PC-3 (cell line): ENCODE measurements around the gene R3HDM2.

Source experiments
- EZH2 ChIP-seq: fragments of 300-600 bp; sonication (generic); IDR thresholded peaks from one replicate; pipeline ENCODE4 v1.6.1; 2017; ENCODE audit warnings: antibody characterized with exemption, mild to moderate bottlenecking, low read length; ENCODE audit not compliant: unreplicated experiment
- EZH2phosphoT487 ChIP-seq: fragments of 300-600 bp; sonication (generic); IDR thresholded peaks from 2 replicates; pipeline ENCODE4 v1.6.1; 2018; ENCODE audit warnings: mild to moderate bottlenecking, antibody characterized with exemption, low read length, borderline replicate concordance
- TF ChIP-seq, protein P1 (sequence below): fragments of 300-600 bp; sonication (generic); conservative IDR thresholded peaks from 2 replicates; pipeline ENCODE4 v1.5.1; 2017; ENCODE audit warnings: antibody characterized with exemption, low read depth, mild to moderate bottlenecking, low read length

DNA sequence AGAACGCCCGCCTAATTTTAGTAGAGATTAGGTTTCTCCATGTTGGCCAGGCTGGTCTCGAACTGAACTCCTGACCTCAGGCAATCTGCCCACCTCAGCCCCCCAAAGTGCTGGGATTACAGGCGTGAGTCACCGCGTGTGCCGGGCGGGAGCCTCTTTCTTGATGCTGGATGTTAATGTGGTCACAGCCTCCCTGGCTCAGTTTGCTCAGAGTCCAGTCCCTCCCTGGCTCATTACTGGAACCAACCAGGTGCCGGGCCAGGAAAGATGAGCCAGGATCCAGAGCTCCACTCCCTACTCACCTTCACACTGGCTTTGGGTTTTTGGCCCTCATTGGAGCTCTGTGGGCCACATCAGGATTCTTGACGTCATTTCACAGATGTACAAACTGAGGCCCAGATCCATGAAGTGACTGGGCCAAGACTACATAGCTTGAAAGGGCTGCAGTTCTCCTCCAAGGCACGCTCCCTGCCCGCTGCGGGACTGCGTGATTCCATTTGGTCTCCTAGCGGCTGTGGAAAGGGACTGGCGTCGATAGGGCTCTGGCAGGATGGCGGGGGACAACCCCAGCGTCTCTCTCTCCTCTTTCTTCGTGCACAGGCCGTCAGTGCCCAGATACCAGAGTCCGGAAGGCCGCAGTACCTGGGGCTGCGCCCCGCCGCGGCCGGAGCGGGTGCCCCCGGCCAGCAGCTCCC, 206.4 kb downstream of the R3HDM2 start:
- TF ChIP-seq, protein P1, sequence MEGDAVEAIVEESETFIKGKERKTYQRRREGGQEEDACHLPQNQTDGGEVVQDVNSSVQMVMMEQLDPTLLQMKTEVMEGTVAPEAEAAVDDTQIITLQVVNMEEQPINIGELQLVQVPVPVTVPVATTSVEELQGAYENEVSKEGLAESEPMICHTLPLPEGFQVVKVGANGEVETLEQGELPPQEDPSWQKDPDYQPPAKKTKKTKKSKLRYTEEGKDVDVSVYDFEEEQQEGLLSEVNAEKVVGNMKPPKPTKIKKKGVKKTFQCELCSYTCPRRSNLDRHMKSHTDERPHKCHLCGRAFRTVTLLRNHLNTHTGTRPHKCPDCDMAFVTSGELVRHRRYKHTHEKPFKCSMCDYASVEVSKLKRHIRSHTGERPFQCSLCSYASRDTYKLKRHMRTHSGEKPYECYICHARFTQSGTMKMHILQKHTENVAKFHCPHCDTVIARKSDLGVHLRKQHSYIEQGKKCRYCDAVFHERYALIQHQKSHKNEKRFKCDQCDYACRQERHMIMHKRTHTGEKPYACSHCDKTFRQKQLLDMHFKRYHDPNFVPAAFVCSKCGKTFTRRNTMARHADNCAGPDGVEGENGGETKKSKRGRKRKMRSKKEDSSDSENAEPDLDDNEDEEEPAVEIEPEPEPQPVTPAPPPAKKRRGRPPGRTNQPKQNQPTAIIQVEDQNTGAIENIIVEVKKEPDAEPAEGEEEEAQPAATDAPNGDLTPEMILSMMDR = no peak
- no peak for TF ChIP-seq EZH2phosphoT487
- no peak for TF ChIP-seq EZH2
